OCI-LY3 (cell line): ENCODE results near the gene IL1RL1.
"Not testable (repeated sequence)": the region's sequence is repeated elsewhere in the genome, so short reads cannot be mapped to it uniquely, and the experiment has no call there.

Source experiments
- H2AFZ ChIP-seq: fragments of 200-600, 300-600 bp; shearing (Covaris generic); 2 replicates; pipeline ENCODE4 v1.6.0; 2014; ENCODE audit warnings: antibody characterized with exemption, low read depth, low read length
- H3K27ac ChIP-seq: fragments of 200-600, 300-600 bp; sonication (generic); 2 replicates; pipeline ENCODE4 v1.5.1; 2014; ENCODE audit warnings: mild to moderate bottlenecking, low read length, moderate library complexity, mixed read lengths
- H3K27me3 ChIP-seq: fragments of 200-600, 300-600 bp; sonication (generic); 2 replicates; pipeline ENCODE4 v1.6.1; 2014; ENCODE audit warnings: low read depth, low read length, mixed read lengths
- H3K36me3 ChIP-seq: fragments of 200-600, 300-600 bp; sonication (generic); replicated peaks from 2 replicates; pipeline ENCODE3; 2014; ENCODE audit warnings: low read depth, low read length, mixed read lengths
- H3K4me1 ChIP-seq: fragments of 300-600, 200-600 bp; sonication (generic); 2 replicates; pipeline ENCODE4 v1.6.1; 2014; ENCODE audit warnings: low read length, mixed read lengths
- H3K4me2 ChIP-seq: fragments of 200-600, 300-600 bp; sonication (generic); 2 replicates; pipeline ENCODE4 v1.6.1; 2014; ENCODE audit warnings: low read length, mixed read lengths
- H3K4me3 ChIP-seq: fragments of 300-600, 200-600 bp; sonication (generic); 2 replicates; pipeline ENCODE4 v1.5.1; 2014; ENCODE audit warnings: antibody characterized with exemption, mild to moderate bottlenecking, low read length, moderate library complexity
- H3K79me2 ChIP-seq: fragments of 300-600, 200-600 bp; shearing (Covaris generic); 2 replicates; pipeline ENCODE4 v1.6.1; 2014; ENCODE audit warnings: mild to moderate bottlenecking, low read length, mixed read lengths
- H3K9ac ChIP-seq: fragments of 300-600, 200-600 bp; shearing (Covaris generic); 2 replicates; pipeline ENCODE4 v1.6.0; 2014; ENCODE audit warnings: mild to moderate bottlenecking, low read length, moderate library complexity
- H3K9me3 ChIP-seq: fragments of 200-600, 300-600 bp; shearing (Covaris generic); 2 replicates; pipeline ENCODE4 v1.6.1; 2014; ENCODE audit warnings: low read length, mixed read lengths; ENCODE audit not compliant: insufficient read depth
- H4K20me1 ChIP-seq: fragments of 200-600, 300-600 bp; sonication (generic); 2 replicates; pipeline ENCODE4 v1.6.1; 2016; ENCODE audit warnings: low read length, mixed read lengths; ENCODE audit not compliant: insufficient read depth
- CTCF ChIP-seq: fragments of 200-600, 300-600 bp; sonication (generic); IDR thresholded peaks from 2 replicates; pipeline ENCODE4 v1.5.1; 2014; ENCODE audit warnings: antibody characterized with exemption, low read length, low read depth
- EZH2phosphoT487 ChIP-seq: fragments of 200-600 bp; shearing (Covaris generic); IDR thresholded peaks from 2 replicates; pipeline ENCODE4 v1.6.1; 2018; ENCODE audit warnings: antibody characterized with exemption, mixed run types, low read depth

The IL1RL1 gene

GRCh38 chr2:102318437-102318836, 7.1 kb downstream of the IL1RL1 start:
- Histone ChIP-seq H3K9ac (no peak overlapping the region), H3K9me3 (no peaks in the 10 kb centered on the region), H3K4me3 (no peak overlapping the region), H2AFZ (no peak overlapping the region), H3K27me3 (no peaks in the 10 kb centered on the region), H3K4me2 (no peak overlapping the region), H3K79me2 (no peaks in the 10 kb centered on the region), H3K4me1 (no peaks in the 10 kb centered on the region), H3K36me3 (no peaks in the 10 kb centered on the region), H4K20me1 (no peaks in the 10 kb centered on the region), H3K27ac (no peak overlapping the region)
- TF ChIP-seq CTCF = no peak
- TF ChIP-seq EZH2phosphoT487 = no peak

GRCh38 chr2:102321941-102322719, 10.8 kb downstream of the IL1RL1 start:
- TF ChIP-seq EZH2phosphoT487 (no peak), CTCF (no peak)
- H2AFZ ChIP-seq = no peak overlapping the region
- no peaks in the 10 kb centered on the region for H3K27me3 ChIP-seq
- H3K4me1 ChIP-seq = no peaks in the 10 kb centered on the region
- no peaks in the 10 kb centered on the region for H3K9me3 ChIP-seq
- no peak overlapping the region for H3K27ac ChIP-seq
- H3K79me2 ChIP-seq = no peaks in the 10 kb centered on the region
- H3K4me2 ChIP-seq = no peak overlapping the region
- no peak overlapping the region for H3K9ac ChIP-seq
- H4K20me1 ChIP-seq = no peaks in the 10 kb centered on the region
- no peaks in the 10 kb centered on the region for H3K36me3 ChIP-seq
- H3K4me3 ChIP-seq = no peak overlapping the region

DNA sequence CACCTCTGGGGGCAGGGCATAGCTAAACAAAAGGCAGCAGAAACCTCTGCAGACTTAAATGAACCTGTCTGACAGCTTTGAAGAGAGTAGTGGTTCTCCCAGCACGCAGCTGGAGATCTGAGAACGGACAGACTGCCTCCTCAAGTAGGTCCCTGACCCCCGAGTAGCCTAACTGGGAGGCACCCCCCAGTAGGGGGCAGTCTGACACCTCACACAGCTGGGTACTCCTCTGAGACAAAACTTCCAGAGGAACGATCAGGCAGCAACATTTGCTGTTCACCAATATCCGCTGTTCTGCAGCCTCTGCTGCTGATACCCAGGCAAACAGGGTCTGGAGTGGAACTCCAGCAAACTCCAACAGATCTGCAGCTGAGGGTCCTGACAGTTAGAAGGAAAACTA, 13.6 kb downstream of the IL1RL1 start:
- H3K9me3 ChIP-seq, H3K4me1 ChIP-seq, H3K4me2 ChIP-seq, H3K9ac ChIP-seq, H3K27ac ChIP-seq, H3K4me3 ChIP-seq, H4K20me1 ChIP-seq, H3K27me3 ChIP-seq, H3K79me2 ChIP-seq, H2AFZ ChIP-seq, H3K36me3 ChIP-seq: not testable (repeated sequence)

GRCh38 chr2:102331311-102331980, 20.1 kb downstream of the IL1RL1 start:
- Histone ChIP-seq H3K36me3 (no peaks in the 10 kb centered on the region), H3K27me3 (no peaks in the 10 kb centered on the region), H3K4me1 (no peaks in the 10 kb centered on the region), H4K20me1 (no peaks in the 10 kb centered on the region), H3K4me2 (no peak overlapping the region), H3K79me2 (no peaks in the 10 kb centered on the region), H3K9me3 (no peaks in the 10 kb centered on the region), H3K4me3 (no peak overlapping the region), H3K9ac (no peak overlapping the region), H3K27ac (no peak overlapping the region), H2AFZ (no peak overlapping the region)
- TF ChIP-seq CTCF (no peak), EZH2phosphoT487 (no peak)
